HAP-1 (cell line): Measurements from ENCODE around the gene GRHL1.
"Not testable (repeated sequence)": the region's sequence is repeated elsewhere in the genome, so short reads cannot be mapped to it uniquely, and the experiment has no call there.

Source experiments
- DNase-seq, 2 experiments: peaks; one replicate each; pipeline ENCODE4 v3.0.0-alpha.2; 2016 to 2020; ENCODE audit warnings: low spot score in 2 of 2
- H3K27me3 ChIP-seq: fragments of 250-450 bp; sonication (Bioruptor Pico); 2 replicates; pipeline ENCODE4 v1.5.1; 2020; ENCODE audit warnings: low read depth, mild to moderate bottlenecking, moderate library complexity
- H3K36me3 ChIP-seq: fragments of 250-450 bp; sonication (Bioruptor Pico); replicated peaks from 2 replicates; pipeline ENCODE4 v1.5.1; 2020; ENCODE audit warnings: mild to moderate bottlenecking
- H3K4me1 ChIP-seq: fragments of 250-450 bp; sonication (Bioruptor Pico); 2 replicates; pipeline ENCODE4 v1.5.1; 2020; ENCODE audit warnings: mild to moderate bottlenecking
- H3K4me3 ChIP-seq: fragments of 250-450 bp; sonication (Bioruptor Pico); 2 replicates; pipeline ENCODE4 v1.5.1; 2020; ENCODE audit warnings: mild to moderate bottlenecking, moderate library complexity
- H3K9me3 ChIP-seq: fragments of 250-450 bp; sonication (Bioruptor Pico); 2 replicates; pipeline ENCODE4 v1.5.1; 2020; ENCODE audit warnings: mild to moderate bottlenecking, moderate library complexity
- in situ Hi-C: fragments of 300-500 bp; cut with MboI; formaldehyde crosslinking; loops from 3 replicates; pipeline ENCODE4 v1.14.3; 2020; ENCODE audit warnings: low sequenced_read_pairs, inconsistent platforms, mixed read lengths

Gene GRHL1

DNA sequence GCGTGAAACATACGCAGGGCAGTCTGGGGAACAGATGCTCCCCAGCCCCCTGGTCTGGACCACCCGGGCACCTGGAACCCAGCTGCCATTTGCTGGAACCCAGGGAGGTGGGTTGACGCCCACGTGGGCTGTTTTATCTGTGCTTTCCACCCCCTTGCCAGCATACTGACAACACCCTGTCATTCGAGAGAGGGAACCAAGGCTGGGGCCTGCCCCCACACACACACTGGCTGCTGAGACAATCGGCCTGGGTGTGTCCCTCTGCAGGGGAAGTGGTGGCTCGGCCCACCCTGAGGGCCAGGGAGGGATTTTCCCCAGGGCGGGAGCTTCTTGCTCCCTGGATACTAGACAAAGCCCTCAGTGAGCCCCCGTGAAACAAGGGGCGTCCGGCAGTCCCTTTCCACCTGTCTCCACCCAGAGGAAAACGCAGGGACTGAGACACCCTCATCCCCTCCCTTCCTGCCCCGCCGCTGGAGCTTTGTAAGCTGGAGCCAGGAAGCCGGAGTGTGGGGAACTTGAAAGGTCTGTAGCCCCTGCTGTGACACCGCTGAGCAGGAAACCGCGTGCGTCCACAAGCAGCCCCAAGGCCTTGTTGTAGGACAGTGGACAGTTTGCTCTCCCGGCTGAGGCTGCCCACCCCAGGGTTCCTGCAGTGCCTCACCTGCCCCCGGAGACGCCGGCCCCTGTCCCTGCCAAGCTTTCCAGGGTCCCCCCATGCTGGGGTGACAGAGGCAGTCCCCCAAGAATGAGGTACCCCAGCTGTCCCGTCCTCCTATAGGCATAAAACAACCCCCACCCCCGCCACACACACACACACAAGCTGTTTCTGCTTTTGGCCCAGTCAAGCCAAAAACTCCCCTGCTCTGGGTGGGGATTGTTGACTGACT lies 77.7 kb downstream of the GRHL1 start:
- DNase-seq, result peak; percentile 35 to 78
- peak overlapping the region; percentile 17 for H3K4me3 ChIP-seq
- in situ Hi-C loops, result no loop called here

GRCh38 chr2:10029875-10030223 lies 78.4 kb downstream of the GRHL1 start:
- no peaks in the 10 kb centered on the region for H3K27me3 ChIP-seq
- DNase-seq, result no peak
- no peak overlapping the region; the same call in 1 of the 2 replicates for H3K4me3 ChIP-seq
- no peaks in the 10 kb centered on the region for H3K36me3 ChIP-seq
- H3K4me1 ChIP-seq, result peaks cover 15% of the 10 kb centered on the region
- in situ Hi-C loops, result no loop called here
- H3K9me3 ChIP-seq, result no peaks in the 10 kb centered on the region

More for the DNA sequence above, 77.7 kb downstream of the GRHL1 start:
- Histone ChIP-seq H3K9me3 (no peaks in the 10 kb centered on the region), H3K4me1 (peaks cover 15% of the 10 kb centered on the region), H3K36me3 (no peaks in the 10 kb centered on the region), H3K27me3 (no peaks in the 10 kb centered on the region)

- no peaks in the 10 kb centered on the region for H3K36me3 ChIP-seq
- in situ Hi-C loops, result no loop called here
- no peak overlapping the region for H3K4me3 ChIP-seq
- H3K27me3 ChIP-seq, result no peaks in the 10 kb centered on the region
- no peaks in the 10 kb centered on the region for H3K9me3 ChIP-seq
- peaks cover 15% of the 10 kb centered on the region for H3K4me1 ChIP-seq
- DNase-seq, result no peak
These were observed 78.8 kb downstream of the GRHL1 start for GRCh38 chr2:10030311-10030736.

DNA sequence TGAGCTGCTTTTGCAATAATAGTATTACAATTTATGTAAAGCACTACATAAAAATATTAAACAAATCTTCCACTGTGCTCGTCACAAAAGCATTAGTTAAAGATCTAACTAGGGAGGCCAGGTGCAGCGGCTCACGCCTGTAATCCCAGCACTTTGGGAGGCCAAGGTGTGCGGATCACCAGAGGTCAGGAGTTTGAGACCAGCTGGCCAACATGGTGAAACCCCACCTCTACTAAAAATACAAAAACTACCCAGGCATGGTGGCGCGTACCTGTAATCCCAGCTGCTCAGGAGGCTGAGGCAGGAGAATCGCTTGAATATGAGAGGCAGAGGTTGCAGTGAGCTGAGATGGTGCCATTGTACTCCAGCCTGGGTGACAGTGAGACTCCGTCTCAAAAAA lies 79.3 kb downstream of the GRHL1 start:
- not testable (repeated sequence) for H3K9me3 ChIP-seq

DNA sequence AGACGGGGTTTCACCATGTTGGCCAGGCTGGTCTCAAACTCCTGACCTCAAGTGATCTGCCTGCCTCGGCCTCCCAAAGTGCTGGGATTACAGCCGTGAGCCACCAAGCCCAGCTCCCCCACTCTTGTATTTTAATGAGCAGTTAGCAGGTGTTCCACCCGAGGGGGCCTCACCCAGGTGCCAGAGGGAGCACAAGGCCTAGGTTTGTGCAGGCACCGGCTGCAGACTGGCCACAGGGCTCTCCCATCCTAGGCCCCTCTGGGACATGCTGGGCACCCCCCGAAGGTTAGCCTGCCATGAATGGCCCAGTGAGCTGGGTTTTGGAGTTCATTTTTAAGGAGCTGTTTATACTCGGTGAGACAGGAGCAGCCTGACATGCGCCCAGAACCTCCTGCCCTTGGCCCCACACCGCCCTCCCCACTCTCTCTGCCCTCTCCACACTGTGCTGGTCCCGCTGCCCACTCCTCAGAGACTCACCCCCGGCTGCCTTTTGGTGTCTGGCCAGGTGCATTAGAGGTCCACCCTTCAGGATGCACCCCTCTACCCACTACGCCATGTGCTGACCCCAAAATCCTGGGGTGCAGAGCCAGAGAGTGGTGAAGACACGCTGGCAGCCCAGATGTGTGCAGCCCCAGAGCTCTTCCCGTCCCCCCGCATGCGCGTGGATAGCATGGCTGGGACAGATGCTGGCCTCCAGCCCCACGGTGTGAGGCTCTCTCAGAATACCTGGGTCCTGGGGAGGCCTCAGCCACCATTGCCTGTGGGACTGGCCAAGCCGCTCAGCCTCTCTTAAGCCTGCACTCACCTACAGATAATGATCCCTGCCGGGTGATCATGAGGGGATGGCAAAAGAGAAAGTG lies 80.6 kb downstream of the GRHL1 start:
- Histone ChIP-seq H3K9me3 (no peaks in the 10 kb centered on the region), H3K4me3 (no peak overlapping the region), H3K27me3 (no peaks in the 10 kb centered on the region), H3K36me3 (no peaks in the 10 kb centered on the region), H3K4me1 (peaks cover 15% of the 10 kb centered on the region)
- no peak for DNase-seq
- in situ Hi-C loops, result no loop called here

More for the DNA sequence above, 79.3 kb downstream of the GRHL1 start:
- H3K27me3 ChIP-seq, H3K36me3 ChIP-seq, in situ Hi-C loops, DNase-seq, H3K4me3 ChIP-seq: not testable (repeated sequence)
- H3K4me1 ChIP-seq, result peaks cover 15% of the 10 kb centered on the region

DNA sequence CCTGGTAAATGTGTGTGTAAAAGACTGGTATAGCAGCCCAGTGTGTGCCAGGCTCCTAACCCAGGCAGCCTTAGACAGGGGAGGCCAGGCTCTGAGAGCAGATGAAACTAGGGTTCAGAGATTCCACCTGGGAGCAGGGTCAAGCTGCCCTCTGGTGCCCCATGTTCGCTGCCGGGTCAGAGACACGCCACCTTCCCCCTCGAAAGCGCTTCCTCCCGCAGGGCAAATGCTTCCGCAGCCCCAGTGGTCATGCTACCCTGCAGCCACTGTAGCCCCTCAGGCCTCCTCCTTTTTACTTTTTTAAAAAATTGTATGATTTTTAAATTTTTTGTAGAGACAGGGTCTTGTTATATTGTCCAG lies 81.2 kb downstream of the GRHL1 start:
- no peaks in the 10 kb centered on the region for H3K27me3 ChIP-seq
- no peaks in the 10 kb centered on the region for H3K36me3 ChIP-seq
- no peaks in the 10 kb centered on the region for H3K9me3 ChIP-seq
- in situ Hi-C loops, result no loop called here
- H3K4me1 ChIP-seq, result peaks cover 15% of the 10 kb centered on the region
- no peak for DNase-seq
- H3K4me3 ChIP-seq, result no peak overlapping the region

- Histone ChIP-seq H3K4me3 (no peak overlapping the region), H3K4me1 (peaks cover 15% of the 10 kb centered on the region), H3K36me3 (no peaks in the 10 kb centered on the region), H3K9me3 (no peaks in the 10 kb centered on the region), H3K27me3 (no peaks in the 10 kb centered on the region)
- DNase-seq, result no peak
- in situ Hi-C loops, result no loop called here
These were observed 81.9 kb downstream of the GRHL1 start for GRCh38 chr2:10033251-10034006.

DNA sequence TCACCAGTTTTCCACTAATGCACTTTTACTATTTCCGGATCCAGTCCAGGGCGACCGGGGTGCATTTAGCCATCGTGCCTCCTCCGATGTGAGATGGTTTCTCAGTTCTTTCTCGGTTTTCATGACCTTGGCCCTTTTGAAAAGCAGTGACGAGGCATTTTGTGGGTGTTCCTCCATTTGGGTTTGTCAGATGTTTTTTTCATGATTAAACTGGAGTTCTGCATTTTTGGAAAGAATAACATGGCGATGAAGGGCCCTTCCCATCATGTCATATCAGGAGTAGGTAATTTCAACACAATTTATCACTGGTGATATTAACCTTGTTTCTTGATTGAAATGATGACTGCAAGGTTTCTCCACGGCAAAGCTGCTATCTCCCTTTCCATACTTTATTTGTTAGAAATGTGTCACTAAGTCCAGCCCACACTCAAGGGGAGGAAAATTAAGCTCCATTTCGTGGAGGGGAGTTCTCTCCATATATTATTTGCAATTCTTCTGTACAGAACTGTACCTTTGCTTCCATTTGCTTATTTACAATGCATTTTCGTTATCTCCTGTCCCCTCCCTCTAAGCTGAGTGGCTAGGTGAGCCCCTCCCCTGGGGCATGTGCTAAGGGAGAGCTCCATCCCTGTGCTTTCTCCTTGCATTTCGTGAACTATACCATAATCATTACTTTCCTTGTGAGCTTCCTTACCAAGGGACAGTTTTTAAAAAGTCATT lies 83.0 kb downstream of the GRHL1 start:
- no peaks in the 10 kb centered on the region for H3K36me3 ChIP-seq
- in situ Hi-C loops, result no loop called here
- no peak overlapping the region for H3K4me3 ChIP-seq
- peaks cover 4% of the 10 kb centered on the region for H3K4me1 ChIP-seq
- H3K9me3 ChIP-seq, result no peaks in the 10 kb centered on the region
- no peak for DNase-seq
- no peaks in the 10 kb centered on the region for H3K27me3 ChIP-seq

GRCh38 chr2:10035053-10035422 lies 83.5 kb downstream of the GRHL1 start:
- Histone ChIP-seq H3K9me3 (no peaks in the 10 kb centered on the region), H3K36me3 (no peaks in the 10 kb centered on the region), H3K4me1 (no peaks in the 10 kb centered on the region; the same call in 1 of the 2 replicates), H3K27me3 (no peaks in the 10 kb centered on the region), H3K4me3 (no peak overlapping the region)
- no peak for DNase-seq
- in situ Hi-C loops, result no loop called here

DNA sequence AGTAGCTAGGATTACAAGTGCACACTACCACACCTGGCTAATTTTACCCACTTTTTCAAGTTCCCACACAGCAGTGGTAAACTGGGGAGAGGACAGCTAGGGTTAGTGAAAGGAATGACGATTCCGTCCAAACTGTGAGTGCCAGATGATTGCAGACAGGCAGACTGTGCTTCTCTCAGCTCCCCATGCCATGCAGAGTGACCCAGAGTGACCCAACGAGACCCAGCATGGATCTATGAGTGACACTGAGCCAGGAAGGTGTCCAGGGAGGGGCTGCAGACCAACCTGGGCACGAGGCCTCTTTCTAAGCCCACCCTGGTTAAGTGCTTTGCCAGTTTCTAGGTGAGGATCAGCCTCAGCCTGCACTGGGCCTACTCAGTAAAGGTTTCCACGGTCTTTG lies 84.1 kb downstream of the GRHL1 start:
- no peaks in the 10 kb centered on the region for H3K36me3 ChIP-seq
- DNase-seq, result no peak
- in situ Hi-C loops, result no loop called here
- no peaks in the 10 kb centered on the region for H3K4me1 ChIP-seq
- H3K27me3 ChIP-seq, result no peaks in the 10 kb centered on the region
- no peaks in the 10 kb centered on the region for H3K9me3 ChIP-seq
- no peak overlapping the region for H3K4me3 ChIP-seq

GRCh38 chr2:10036095-10036884 lies 84.8 kb downstream of the GRHL1 start:
- Histone ChIP-seq H3K4me3 (no peak overlapping the region), H3K36me3 (no peaks in the 10 kb centered on the region), H3K4me1 (no peaks in the 10 kb centered on the region), H3K27me3 (no peaks in the 10 kb centered on the region), H3K9me3 (no peaks in the 10 kb centered on the region)
- DNase-seq, result no peak
- in situ Hi-C loops, result no loop called here

DNA sequence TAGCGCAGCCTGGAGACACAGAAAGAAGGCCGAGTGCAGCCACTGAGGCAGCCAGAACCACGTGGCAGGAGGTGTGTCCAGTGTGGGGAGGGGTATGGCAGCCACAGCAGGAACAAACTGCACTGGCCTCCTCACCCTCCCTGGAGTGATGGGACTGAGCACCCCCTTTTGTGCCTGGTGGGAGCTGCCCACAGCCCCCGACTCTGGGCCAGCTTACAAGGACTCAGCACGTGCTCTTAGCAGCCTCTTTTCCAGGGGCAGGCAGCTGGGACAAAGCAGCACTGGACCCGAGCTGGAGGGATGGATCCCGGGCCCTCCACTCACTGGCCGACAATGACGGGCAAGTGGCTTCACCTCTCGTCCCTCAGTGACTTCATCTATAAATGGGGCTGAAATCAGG lies 86.6 kb downstream of the GRHL1 start:
- no peaks in the 10 kb centered on the region for H3K4me1 ChIP-seq
- in situ Hi-C loops, result no loop called here
- H3K9me3 ChIP-seq, result no peaks in the 10 kb centered on the region
- H3K36me3 ChIP-seq, result no peaks in the 10 kb centered on the region
- no peak for DNase-seq
- H3K4me3 ChIP-seq, result no peak overlapping the region
- no peaks in the 10 kb centered on the region for H3K27me3 ChIP-seq

DNA sequence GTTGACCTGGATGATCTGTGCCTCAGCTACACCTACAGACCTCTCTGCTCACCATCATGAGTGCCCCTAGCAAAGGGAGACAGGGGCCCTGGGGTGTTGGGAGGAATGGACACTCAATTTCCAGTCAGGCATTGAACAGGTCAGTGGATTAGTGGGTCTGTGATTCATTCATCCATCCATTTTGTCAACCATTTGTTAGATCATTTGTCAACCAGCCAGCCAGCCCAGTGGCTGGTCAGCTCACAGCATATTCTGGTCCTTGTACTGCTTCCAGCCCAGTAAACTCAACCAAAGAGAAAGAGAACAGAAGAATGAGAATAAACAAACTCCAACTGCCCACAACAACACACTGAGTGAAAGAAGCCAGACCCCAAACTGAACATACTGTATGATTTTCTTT lies 87.2 kb downstream of the GRHL1 start:
- in situ Hi-C loops, result no loop called here

More for the DNA sequence above, 87.2 kb downstream of the GRHL1 start:
- no peak overlapping the region for H3K4me3 ChIP-seq
- DNase-seq, result no peak
- no peaks in the 10 kb centered on the region for H3K27me3 ChIP-seq
- H3K9me3 ChIP-seq, result no peaks in the 10 kb centered on the region
- H3K36me3 ChIP-seq, result no peaks in the 10 kb centered on the region
- no peaks in the 10 kb centered on the region for H3K4me1 ChIP-seq
